RKO (cell line): ENCODE results near the gene PIGH.

Experiments used
- DNase-seq: peaks from one replicate; pipeline ENCODE4 v3.0.0-alpha.2; 2016; ENCODE audit warnings: low spot score

PIGH gene

DNA sequence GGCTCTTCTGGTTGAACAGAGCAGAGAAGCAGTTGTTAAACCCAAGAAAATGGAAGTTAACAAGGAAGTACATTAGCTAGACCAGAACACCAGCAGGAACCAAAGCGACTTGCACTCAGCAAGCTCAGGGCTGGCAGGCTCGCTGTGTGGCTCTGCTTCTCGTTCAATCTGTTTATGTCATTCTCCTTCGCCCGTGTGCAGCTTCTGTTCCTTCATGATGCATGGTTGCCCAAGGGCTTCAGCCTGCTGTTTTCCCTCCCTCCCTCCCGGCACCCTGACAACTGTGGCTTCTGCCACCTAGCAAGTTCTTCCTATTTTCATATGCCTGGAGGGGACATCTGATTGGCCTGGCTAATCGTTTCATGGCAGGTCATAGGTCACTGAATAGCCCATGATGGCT lies 25.3 kb downstream of the PIGH start:
- no peak for DNase-seq

DNA sequence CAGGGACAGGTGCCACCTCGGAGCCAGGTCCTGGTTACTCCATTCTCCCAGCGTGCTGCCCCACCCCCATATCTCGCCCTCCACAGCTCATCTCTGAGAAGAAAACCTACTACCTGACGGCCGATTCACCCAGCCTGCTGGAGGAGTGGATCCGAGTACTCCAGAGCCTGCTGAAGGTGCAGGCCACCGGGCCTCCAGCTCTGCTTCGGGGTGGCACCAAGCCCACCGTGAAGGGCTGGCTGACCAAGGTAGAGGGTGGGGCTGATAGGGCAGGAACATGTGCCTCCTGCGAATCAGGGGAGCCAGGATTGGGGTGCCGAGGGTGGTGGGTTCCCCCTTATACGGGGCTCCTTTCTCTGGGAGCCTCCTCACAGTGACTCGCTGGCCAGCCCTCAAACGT lies 25.9 kb downstream of the PIGH start:
- DNase-seq, result no peak

DNA sequence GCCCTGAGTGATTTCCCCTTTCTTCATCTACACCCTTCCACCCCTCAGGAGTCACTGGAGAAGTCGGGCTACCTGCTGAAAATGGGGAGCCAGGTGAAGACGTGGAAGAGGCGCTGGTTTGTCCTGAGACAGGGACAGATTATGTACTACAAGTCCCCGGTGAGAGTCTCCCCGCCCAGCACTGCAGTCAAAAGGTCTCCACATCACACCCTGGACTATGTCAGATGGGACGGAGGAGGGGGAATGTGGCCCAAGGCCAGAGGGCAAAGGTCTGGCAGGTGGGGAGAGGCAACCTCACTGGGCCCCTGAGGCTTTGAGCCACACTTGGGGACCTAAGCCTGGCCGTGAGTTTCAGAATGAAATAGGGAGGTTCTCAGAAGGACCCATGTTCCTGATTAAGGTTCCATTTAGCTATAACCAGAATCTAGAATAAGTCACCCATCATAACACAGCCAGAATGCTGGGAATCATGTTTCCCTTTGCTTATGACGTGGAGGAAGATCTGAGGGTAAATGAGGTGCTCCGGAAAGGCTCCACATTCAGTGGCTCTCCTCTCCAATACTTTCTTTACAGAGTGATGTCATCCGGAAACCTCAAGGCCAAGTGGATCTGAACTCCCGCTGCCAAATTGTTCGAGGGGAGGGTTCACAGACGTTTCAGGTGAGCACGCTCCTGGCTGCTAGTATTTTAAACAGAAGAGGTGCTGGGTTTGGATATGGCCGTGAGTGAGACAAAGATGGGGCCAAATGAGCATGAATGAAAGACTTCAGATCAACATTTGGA lies 26.6 kb downstream of the PIGH start:
- no peak for DNase-seq

GRCh38 chr14:67572608-67573007 lies 27.5 kb downstream of the PIGH start:
- DNase-seq, result no peak

- no peak for DNase-seq
Measured at GRCh38 chr14:67571991-67572323, 28.1 kb downstream of the PIGH start.

DNA sequence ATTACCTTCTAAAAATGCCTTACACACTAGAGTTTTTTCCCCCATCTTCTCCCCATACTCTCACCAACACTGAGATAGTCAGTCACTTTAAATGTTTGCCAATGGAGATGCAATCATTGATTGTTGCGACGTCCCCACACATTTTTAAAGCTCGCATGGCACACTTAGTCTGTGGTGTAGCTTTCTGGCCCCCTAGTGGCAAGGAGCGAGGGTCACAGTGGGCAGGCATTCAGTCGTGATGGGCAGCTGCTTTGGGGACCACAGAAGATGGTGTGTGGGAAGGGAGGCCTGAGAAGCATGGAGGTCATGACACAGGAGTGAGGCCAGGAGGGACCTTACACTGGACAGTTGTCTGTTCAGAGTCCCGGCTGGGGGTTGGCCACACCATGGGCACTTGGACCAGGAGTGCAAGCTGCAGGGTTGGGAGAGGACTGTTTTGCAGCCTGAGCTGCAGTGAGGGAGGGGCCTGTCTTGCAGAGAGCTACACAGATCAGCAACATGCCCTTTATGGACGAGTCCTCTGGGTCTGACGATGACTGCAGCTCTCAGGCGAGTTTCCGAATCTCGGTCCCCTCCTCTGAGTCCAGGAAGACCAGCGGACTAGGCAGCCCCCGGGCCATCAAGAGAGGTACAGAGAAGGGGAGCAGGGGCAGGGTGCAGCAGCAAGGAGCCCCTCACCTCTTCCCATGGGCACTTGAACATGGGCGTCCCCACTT lies 28.6 kb downstream of the PIGH start:
- DNase-seq, result peak; percentile 70

DNA sequence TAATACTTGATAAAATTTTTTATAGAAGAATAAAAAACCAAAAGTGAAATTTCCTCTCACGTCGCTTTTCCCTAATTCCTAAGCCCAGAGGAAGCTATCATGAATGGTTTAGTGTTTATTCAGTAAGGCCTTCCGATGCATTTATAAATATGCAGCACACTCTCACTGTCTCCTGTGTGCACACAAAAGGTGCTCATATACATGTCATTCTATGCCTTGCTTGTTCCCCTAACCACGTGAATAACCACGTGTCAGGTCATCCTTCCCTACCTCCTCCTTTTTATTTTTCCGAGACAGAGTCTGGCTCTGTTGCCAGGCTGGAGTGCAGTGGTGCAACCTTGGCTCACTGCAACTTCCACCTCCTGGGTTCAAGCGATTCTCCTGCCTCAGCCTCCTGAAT lies 29.6 kb downstream of the PIGH start:
- DNase-seq, result no peak

DNA sequence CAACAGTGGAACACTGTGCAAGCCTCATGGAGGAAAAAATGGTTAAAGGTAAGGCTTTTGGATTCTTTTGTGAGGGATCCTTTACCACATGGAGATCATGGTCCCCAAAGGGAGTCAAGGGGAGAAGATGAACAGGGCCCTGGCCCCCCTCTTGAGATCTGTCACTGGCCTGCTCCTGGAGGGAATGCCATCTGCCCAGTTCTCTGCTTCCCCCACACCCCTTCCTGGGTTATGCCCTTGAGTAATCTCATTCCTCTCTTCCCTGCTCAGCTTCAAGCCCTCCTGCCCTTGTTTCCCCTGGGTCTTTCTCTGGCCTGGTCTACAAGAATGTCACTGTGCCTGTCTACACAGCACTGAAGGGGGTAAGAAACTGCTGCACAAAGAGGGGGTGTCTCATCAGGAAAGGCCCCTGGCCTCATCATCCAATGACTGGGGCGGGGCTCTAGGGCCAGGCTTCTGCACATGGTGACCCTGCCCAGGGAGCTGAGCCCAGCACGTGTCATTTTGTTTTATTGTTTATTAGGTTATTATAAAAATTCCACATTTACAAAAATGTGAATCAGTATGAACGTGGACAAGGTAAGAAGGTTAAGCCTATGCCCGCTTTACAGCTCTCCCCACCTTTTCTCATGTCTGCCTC lies 30.3 kb downstream of the PIGH start:
- no peak for DNase-seq

DNA sequence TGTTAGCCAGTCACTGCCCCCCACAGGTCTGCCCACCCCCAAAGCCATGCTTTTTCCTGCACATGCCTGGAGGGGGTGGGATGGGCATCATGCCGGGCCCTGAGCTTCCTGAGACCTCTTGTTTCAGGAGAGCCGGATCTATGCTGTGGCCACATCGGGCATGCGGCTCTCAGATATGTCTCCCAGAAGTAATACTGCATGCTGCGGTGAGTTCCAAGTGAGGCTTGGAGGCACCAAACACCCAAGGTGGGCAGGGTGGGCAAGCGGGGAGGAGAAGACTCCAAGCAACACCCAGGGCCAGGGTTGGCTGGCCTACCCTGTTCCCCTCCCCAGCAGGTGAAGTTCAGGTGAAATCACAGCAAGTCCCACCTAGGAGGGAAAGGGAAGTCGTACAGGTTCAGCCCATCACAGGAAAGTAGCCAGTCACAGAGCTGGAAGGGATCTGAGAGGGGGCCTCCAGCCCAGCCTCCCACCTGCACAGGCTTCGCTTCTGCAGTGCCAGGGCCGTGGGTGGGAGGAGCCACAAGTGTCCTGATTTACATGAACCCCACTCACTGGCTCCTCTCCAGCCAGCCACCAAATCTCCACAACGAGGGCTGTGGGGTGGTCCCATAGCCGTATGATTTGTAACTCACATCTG lies 30.9 kb downstream of the PIGH start:
- no peak for DNase-seq

DNA sequence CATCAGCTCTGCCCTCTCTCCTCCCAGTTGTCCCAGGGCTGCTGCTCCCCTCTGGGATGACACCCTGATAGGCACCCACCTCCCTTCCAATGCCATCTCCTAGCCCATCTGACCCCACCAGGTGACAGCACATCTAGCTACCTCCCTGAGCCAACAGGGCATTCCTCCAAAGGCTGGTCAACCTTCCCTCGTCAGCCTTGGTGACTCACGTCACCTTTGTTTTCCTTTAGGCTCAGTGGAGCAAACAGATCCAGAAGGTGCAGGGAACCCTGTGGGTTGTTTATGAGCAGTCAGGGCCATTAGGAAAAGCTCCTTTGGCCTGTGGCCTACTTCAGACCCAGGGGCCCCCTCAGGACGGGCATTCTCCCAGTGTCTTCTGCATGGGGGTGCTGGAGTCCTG lies 32.4 kb downstream of the PIGH start:
- no peak for DNase-seq

DNA sequence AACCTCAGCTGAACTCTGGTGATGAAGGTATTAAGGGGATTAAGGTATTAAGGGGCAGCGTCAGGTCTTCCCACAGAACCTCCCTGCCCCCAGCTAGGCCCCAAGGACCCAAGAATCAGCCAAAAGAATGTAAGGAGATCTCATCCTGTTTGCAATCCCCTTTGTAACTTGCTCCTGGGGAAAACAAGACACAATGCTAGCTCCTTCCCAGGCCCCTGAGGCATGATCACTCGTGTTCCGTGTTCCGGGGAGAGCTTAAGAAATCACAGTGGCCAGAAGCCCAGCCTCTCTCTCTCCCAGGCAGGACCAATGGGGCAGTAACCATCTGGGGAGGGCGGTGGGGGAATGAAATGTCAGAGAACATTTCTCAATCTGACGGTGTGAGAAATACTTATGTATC lies 33.2 kb downstream of the PIGH start:
- no peak for DNase-seq

DNA sequence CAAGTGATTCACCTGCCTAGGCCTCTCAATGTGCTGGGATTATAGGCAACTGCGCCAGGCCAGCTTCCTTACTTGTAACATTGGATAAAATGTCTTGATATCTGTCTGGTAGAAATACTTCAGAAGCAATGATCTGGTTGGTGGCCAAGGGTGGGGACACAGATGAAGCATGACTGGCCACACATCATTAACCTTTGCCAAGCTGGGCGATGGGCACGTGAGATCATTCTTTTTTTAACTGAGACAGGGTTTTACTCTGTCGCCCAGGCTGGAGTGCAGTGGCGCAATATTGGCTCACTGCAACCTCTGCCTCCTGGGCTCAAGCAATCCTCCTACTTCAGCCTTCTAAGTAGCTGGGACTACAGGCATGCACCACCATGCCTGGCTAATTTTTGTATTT lies 35.8 kb downstream of the PIGH start:
- no peak for DNase-seq

DNA sequence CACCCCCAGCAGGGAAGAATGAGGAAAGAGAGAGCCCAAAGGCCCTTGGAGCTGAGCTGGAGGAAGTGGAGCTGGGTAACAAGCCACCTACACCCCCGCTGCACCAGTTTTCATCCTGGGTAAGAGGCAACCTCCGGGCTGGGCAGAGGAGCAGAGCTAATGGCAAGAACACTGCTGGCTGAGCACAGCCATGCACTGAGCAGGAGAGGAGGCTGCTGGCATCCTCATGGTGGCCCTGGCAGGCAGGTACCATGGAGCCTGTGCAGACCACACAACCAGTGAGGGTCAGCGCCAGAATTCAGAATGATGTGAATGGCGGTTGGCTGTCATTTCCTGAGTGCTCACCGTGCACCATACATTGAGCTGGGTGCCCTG lies 37.3 kb downstream of the PIGH start:
- no peak for DNase-seq

GRCh38 chr14:67562025-67562775 lies 37.9 kb downstream of the PIGH start:
- no peak for DNase-seq

GRCh38 chr14:67559639-67560038 lies 40.4 kb downstream of the PIGH start:
- DNase-seq, result no peak

DNA sequence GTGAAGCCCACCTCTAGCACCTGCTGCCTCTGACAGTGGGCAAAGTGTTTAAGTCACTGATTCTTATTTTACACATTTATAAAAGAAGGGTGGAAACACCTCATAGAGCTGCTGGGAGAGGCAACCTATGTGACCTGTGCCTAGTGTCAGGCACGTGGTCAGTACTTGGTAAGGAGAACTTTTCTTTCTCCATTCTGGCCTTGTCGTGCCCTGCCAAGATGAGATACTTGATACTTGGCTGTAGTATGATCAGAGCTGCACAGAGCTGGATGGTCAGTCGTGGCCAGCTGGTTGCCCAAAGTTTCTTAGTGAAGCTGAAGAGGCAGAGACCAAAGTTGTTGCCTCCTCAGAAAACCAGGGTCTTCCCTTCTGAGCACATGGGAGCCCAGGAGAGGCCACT lies 42.4 kb downstream of the PIGH start:
- no peak for DNase-seq

DNA sequence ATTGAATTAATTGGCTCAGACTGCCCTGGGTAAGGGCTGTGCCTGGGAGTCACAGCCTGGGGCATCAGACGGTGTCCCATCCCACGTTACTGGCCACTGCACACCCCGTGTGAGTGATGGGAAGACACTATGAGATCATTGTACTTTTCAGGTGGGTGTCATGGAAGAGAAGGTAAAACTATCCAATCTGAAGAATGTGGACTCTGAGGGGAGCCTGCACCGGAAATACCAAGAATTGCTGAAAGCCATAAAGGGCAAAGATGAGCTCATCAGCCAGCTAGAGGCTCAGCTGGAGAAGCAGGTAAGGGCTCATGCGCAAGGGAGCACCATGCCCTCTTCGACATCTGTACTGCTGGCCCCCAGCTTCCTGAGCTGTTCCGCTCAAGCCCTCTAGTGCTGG lies 43.0 kb downstream of the PIGH start:
- no peak for DNase-seq

DNA sequence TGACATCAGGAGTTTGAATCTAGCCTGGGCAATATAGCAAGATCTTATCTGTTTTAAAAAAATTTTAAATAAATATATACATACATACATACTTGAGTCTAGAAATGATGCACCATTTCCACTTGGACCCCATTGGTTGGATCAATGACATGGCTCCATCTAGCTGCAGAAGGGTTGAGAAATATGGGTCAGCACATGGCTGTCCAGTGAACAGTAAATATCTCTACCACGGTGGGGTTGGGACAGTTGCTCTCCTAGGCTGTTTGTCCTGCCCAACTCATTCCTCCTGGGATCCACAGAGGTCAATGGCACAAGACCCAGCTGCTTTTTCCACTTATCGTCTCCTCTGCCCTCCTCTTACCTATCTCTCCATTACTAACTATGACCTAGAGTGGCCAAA lies 43.4 kb downstream of the PIGH start:
- no peak for DNase-seq

- no peak for DNase-seq
Measured at GRCh38 chr14:67555518-67556090, 44.5 kb downstream of the PIGH start.

DNA sequence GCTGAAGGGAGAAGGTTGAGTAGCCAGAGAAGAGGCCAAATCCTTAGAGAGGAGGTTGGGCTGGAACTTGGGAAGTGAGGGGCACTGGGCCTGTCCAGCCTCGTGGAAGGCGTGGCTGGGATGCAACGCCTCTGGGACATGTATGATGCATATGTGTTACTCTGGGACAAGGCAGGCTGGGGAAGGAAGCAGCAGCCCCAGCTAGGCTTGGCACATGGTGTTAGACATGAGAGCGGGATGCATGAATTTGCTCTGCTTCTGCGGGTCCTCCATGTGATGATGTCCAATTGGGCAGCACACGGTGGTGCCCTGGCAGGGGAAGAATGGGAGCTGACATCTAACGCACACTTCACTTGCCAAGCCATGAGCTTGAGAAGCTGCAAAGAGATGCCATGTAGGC lies 45.7 kb downstream of the PIGH start:
- no peak for DNase-seq

DNA sequence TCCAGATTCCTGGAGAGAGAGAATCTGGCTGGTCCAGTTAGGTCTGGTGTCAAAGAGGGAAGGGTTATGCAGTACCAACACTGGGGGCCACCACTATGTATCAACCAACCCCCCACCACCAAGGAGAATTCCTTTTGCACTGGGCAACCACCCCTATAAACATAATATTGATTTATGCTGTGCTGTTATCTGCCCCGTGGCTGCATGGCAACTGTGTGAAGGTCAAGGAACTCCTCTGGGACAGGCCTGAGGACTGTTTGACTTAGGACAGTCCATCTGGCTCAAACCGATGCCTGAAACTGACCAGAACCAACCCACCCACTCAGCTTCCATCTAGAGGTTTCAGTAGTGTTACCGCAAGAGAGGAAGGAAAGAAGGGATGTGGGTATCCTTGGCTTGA lies 46.5 kb downstream of the PIGH start:
- no peak for DNase-seq

GRCh38 chr14:67551940-67552339 lies 48.1 kb downstream of the PIGH start:
- DNase-seq, result no peak
